Liver (tissue), 9 donors: ENCODE data around the gene EFCC1. TPM values are rescaled to one million over a fixed set of nuclear protein-coding genes. Genes with fewer than 3 reads are reported as not detected.

Source experiments
- DNase-seq: peaks from one replicate; pipeline ENCODE4 v3.0.0-alpha.2; 2017; ENCODE audit warnings: low spot score
- H3K27ac ChIP-seq, 2 donors: one replicate each; pipeline ENCODE4 v1.7.0; 2013; ENCODE audit warnings: inconsistent platforms in 2 of 2, low read length in 2 of 2, control low read depth in 1 of 2, low read depth in 1 of 2, mild to moderate bottlenecking in 1 of 2
- H3K27me3 ChIP-seq, 4 donors: one replicate each; pipeline versions ENCODE4 v1.6.1 to v1.7.0; 2013; ENCODE audit warnings: low read length in 3 of 4, inconsistent platforms in 1 of 4, mild to moderate bottlenecking in 1 of 4, moderate library complexity in 1 of 4; ENCODE audit not compliant: control insufficient read depth in 4 of 4, insufficient read depth in 4 of 4
- H3K36me3 ChIP-seq, 4 donors: one replicate each; pipeline versions ENCODE4 v1.6.1 to v1.7.0; 2013; ENCODE audit warnings: low read length in 3 of 4, mild to moderate bottlenecking in 3 of 4, low read depth in 1 of 4, moderate library complexity in 1 of 4; ENCODE audit not compliant: control insufficient read depth in 4 of 4, insufficient read depth in 3 of 4
- H3K4me1 ChIP-seq, 4 donors: one replicate each; pipeline versions ENCODE4 v1.6.1 to v1.7.0; 2013; ENCODE audit warnings: low read length in 3 of 4, mild to moderate bottlenecking in 3 of 4, moderate library complexity in 1 of 4; ENCODE audit not compliant: control insufficient read depth in 4 of 4, insufficient read depth in 4 of 4
- H3K4me3 ChIP-seq, 3 donors: one replicate each; pipeline versions ENCODE4 v1.6.1 to v1.7.0; 2013; ENCODE audit warnings: low read length in 3 of 3, control low read depth in 1 of 3, low read depth in 1 of 3, mild to moderate bottlenecking in 1 of 3
- H3K9ac ChIP-seq, 2 donors: one replicate each; pipeline ENCODE4 v1.7.0; 2013; ENCODE audit warnings: low read length in 2 of 2, mild to moderate bottlenecking in 2 of 2, moderate library complexity in 2 of 2, control low read depth in 1 of 2, low read depth in 1 of 2
- H3K9me3 ChIP-seq, 4 donors: one replicate each; pipeline versions ENCODE4 v1.6.1 to v1.7.0; 2013; ENCODE audit warnings: low read length in 3 of 4; ENCODE audit not compliant: control insufficient read depth in 4 of 4
- ATF3 ChIP-seq: IDR thresholded peaks from 2 replicates; pipeline ENCODE4 v1.6.1; 2016; ENCODE audit warnings: antibody characterized with exemption
- CTCF ChIP-seq: fragments of 150-350 bp; IDR thresholded peaks from 2 replicates; pipeline ENCODE4 v1.5.1; 2017; ENCODE audit warnings: improper control_type of control experiment, low read depth, low read length; ENCODE audit not compliant: missing input control
- EGR1 ChIP-seq, 2 donors: IDR thresholded peaks; 2 replicates each; pipeline ENCODE4 v1.6.1; 2016 to 2018; ENCODE audit warnings: antibody characterized with exemption in 2 of 2, low read depth in 2 of 2
- FOXA1 ChIP-seq: IDR thresholded peaks from 2 replicates; pipeline ENCODE4 v1.6.1; 2016; ENCODE audit warnings: antibody characterized with exemption
- FOXA2 ChIP-seq: IDR thresholded peaks from 2 replicates; pipeline ENCODE4 v1.6.1; 2016; ENCODE audit warnings: antibody characterized with exemption
- GABPA ChIP-seq, 2 donors: IDR thresholded peaks in 1 of 2; conservative IDR thresholded peaks in 1 of 2; 2 replicates each; pipeline ENCODE4 v1.6.1; 2016; ENCODE audit warnings: antibody characterized with exemption in 2 of 2, mild to moderate bottlenecking in 1 of 2, moderate library complexity in 1 of 2
- HNF4A ChIP-seq, 2 donors: conservative IDR thresholded peaks; 2 replicates each; pipeline ENCODE4 v1.6.1; 2016; ENCODE audit warnings: antibody characterized with exemption in 2 of 2, mild to moderate bottlenecking in 2 of 2
- HNF4G ChIP-seq: IDR thresholded peaks from 2 replicates; pipeline ENCODE4 v1.6.1; 2016; ENCODE audit warnings: antibody characterized with exemption
- JUND ChIP-seq, 2 donors: IDR thresholded peaks; 2 replicates each; pipeline ENCODE4 v1.6.1; 2016; ENCODE audit warnings: antibody characterized with exemption in 2 of 2
- NR2F2 ChIP-seq: IDR thresholded peaks from 2 replicates; pipeline ENCODE4 v1.6.1; 2016; ENCODE audit warnings: antibody characterized with exemption
- RAD21 ChIP-seq, 2 donors: IDR thresholded peaks; 2 replicates each; pipeline ENCODE4 v1.6.1; 2016; ENCODE audit warnings: antibody characterized with exemption in 2 of 2, mild to moderate bottlenecking in 2 of 2
- REST ChIP-seq: IDR thresholded peaks from 2 replicates; pipeline ENCODE4 v1.6.1; 2016; ENCODE audit warnings: antibody characterized with exemption, mild to moderate bottlenecking
- SP1 ChIP-seq: IDR thresholded peaks from 2 replicates; pipeline ENCODE4 v1.6.1; 2018; ENCODE audit warnings: antibody characterized with exemption, mild to moderate bottlenecking
- TAF1 ChIP-seq: conservative IDR thresholded peaks from 2 replicates; pipeline ENCODE4 v1.6.1; 2016; ENCODE audit warnings: antibody characterized with exemption, mild to moderate bottlenecking
- YY1 ChIP-seq: IDR thresholded peaks from 2 replicates; pipeline ENCODE4 v1.6.1; 2016; ENCODE audit warnings: antibody characterized with exemption, mild to moderate bottlenecking
- WGBS: extraction: QIAGEN DNeasy Blood & Tissue Kit; methylation state at CpG from one replicate; pipeline ENCODE4 v1.1.7; 2013; 5-methylcytosine and 5-hydroxymethylcytosine counted together
- polyA plus RNA-seq, 2 donors: library from polyadenylated mRNA; stranded (reverse) in 1 of 2; unstranded in 1 of 2; fragments of 200-250 nt in 1 of 2; fragments of >200 nt in 1 of 2; fragmentation: Nextera tagmentation in 1 of 2; extraction: Ambion mirVana in 1 of 2; gene quantifications; one replicate each; pipeline versions ENCODE4 v1.2.1 to v1.2.3, GENCODE V29; 2013 to 2015
- total RNA-seq, 2 donors: library from RNA; depleted of rRNA; stranded (reverse); fragments of >200 nt; gene quantifications; one replicate each; pipeline ENCODE4 v1.2.3, GENCODE V29; 2014
- TF ChIP-seq, protein P1 (sequence below): IDR thresholded peaks from 2 replicates; pipeline ENCODE4 v1.6.1; 2016; ENCODE audit warnings: antibody characterized with exemption
- TF ChIP-seq, protein P2 (sequence below): IDR thresholded peaks from 2 replicates; pipeline ENCODE4 v1.6.1; 2016; ENCODE audit warnings: antibody characterized with exemption
- donor health status: healthy.
- donor health status: healthy.
- donor health status: healthy.
- donor health status: healthy.
- donor health status: healthy.

The EFCC1 gene
- total and polyA plus RNA-seq, 4 donors = 0.08 to 1.0 (median 0.24) TPM

DNA sequence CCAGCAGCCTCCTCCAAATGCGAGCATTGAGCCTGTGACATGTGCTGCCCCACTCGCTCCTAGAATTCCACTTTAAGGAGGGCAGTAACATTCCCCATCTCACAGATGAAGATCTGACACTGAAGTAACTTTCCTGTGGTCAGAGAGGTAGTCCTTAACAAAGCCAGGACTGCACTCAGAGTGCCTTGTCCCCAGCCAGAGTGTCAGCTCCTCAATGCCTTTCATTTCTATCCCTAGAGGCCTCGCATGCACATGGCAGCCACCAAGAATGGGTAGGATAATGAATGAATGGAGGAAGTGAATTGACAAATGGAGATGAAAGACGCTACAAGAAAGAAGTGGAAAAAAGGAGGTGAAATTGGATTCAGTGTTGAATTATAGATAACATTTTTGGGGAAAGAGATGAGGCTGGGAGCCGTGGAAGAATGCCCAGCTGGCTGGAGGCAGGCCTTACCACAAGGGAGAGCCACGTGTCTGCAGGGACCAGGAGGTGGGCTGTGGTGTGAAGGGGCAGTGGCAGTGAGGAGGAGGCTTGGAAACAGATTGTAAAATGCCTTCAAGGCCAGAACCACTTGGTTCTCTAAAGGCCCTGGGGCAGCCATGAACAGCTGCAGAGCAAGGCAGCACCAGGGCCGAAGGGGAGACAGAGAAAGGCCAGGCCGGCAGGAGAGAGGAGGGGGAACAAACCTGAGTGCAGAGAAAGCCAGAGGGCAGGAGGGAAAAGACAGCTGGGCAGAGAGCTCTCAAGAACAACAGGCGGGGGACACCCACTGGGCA lies 17.6 kb upstream of the EFCC1 start:
- no peak for DNase-seq
- Histone ChIP-seq H3K4me3 (no peak overlapping the region), H3K36me3 (no peaks in the 10 kb centered on the region), H3K9me3 (no peaks in the 10 kb centered on the region), H3K4me1 (no peaks in the 10 kb centered on the region), H3K9ac (no peak overlapping the region), H3K27ac (no peak overlapping the region), H3K27me3 (no peaks in the 10 kb centered on the region)
- TF ChIP-seq NR2F2 (no peak), FOXA2 (no peak), CTCF (no peak), EGR1 (IDR thresholded peaks at IDR 0.05; ENCODE audit: low read depth in 2 of 2) (no peak), JUND (IDR thresholded peaks at IDR 0.05) (no peak), FOXA1 (no peak), TAF1 (no peak), RAD21 (IDR thresholded peaks at IDR 0.05) (no peak), GABPA (IDR thresholded peaks at IDR 0.05 in 1 of 2, conservative IDR thresholded peaks at IDR 0.05 in 1 of 2) (no peak), HNF4A (conservative IDR thresholded peaks at IDR 0.05) (no peak), YY1 (no peak)
- TF ChIP-seq, protein P1, sequence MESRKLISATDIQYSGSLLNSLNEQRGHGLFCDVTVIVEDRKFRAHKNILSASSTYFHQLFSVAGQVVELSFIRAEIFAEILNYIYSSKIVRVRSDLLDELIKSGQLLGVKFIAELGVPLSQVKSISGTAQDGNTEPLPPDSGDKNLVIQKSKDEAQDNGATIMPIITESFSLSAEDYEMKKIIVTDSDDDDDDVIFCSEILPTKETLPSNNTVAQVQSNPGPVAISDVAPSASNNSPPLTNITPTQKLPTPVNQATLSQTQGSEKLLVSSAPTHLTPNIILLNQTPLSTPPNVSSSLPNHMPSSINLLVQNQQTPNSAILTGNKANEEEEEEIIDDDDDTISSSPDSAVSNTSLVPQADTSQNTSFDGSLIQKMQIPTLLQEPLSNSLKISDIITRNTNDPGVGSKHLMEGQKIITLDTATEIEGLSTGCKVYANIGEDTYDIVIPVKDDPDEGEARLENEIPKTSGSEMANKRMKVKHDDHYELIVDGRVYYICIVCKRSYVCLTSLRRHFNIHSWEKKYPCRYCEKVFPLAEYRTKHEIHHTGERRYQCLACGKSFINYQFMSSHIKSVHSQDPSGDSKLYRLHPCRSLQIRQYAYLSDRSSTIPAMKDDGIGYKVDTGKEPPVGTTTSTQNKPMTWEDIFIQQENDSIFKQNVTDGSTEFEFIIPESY = no peak
- TF ChIP-seq, protein P2, sequence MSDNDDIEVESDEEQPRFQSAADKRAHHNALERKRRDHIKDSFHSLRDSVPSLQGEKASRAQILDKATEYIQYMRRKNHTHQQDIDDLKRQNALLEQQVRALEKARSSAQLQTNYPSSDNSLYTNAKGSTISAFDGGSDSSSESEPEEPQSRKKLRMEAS = no peak
- 90% methylated on average over 9 of the region's 9 CpGs for WGBS

DNA sequence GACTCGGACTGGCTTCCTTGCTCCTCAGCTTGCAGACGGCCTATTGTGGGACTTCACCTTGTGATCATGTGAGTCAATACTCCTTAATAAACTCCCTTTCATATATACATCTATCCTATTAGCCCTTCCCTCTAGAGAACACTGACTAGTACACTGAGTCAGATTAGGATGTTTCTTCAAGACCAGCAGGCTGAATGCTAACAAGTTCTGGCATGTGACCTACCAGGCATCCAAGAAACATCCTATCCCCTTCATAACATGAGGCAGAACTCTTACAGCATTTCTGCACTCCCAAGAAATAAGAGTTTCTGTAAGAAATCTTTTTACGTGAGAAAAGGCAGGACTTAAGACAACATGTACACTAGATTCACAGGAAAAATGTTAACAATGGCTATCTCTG lies 16.5 kb upstream of the EFCC1 start:
- no peaks in the 10 kb centered on the region for H3K27me3 ChIP-seq
- H3K27ac ChIP-seq = no peak overlapping the region
- TF ChIP-seq SP1 (no peak), TAF1 (no peak), CTCF (no peak), YY1 (no peak), HNF4A (conservative IDR thresholded peaks at IDR 0.05) (no peak), NR2F2 (no peak), GABPA (IDR thresholded peaks at IDR 0.05 in 1 of 2, conservative IDR thresholded peaks at IDR 0.05 in 1 of 2) (no peak), EGR1 (IDR thresholded peaks at IDR 0.05; ENCODE audit: low read depth in 2 of 2) (no peak), ATF3 (no peak), REST (no peak), HNF4G (no peak)
- H3K36me3 ChIP-seq = no peaks in the 10 kb centered on the region
- DNase-seq = no peak
- no peaks in the 10 kb centered on the region for H3K4me1 ChIP-seq
- no peak overlapping the region for H3K4me3 ChIP-seq
- WGBS = 88% methylated on average over 3 of the region's 3 CpGs
- no peak overlapping the region for H3K9ac ChIP-seq
- H3K9me3 ChIP-seq = no peaks in the 10 kb centered on the region
